Prostate gland (tissue), 2 donors: ENCODE data around the gene PKM. TPM values are rescaled to one million over a fixed set of nuclear protein-coding genes. Genes with fewer than 3 reads are reported as not detected.
A peak's percentile ranks its signal among the peaks of the same experiment; 100 is the strongest.

ENCODE experiments used
- DNase-seq: peaks from one replicate; pipeline ENCODE4 v3.0.0-alpha.2; 2019; ENCODE audit warnings: low spot score
- H3K27ac ChIP-seq, 2 donors: fragments of 200-600 bp; sonication (generic); 2 replicates each; pipeline ENCODE4 v1.5.1; 2017 to 2019
- H3K27me3 ChIP-seq: fragments of 200-600 bp; sonication (generic); replicated peaks from 2 replicates; pipeline ENCODE4 v1.5.1; 2019; ENCODE audit not compliant: insufficient read depth
- H3K36me3 ChIP-seq, 2 donors: fragments of 200-600 bp; sonication (generic); 1 replicate in 1 of 2; 2 replicates in 1 of 2; pipeline versions ENCODE4 v1.5.1 to v1.8.1; 2017 to 2019
- H3K4me1 ChIP-seq: fragments of 200-600 bp; sonication (generic); replicated peaks from 2 replicates; pipeline ENCODE4 v1.5.1; 2019
- H3K4me3 ChIP-seq, 2 donors: fragments of 200-600 bp; sonication (generic); 2 replicates each; pipeline ENCODE4 v1.5.1; 2017 to 2019
- H3K9me3 ChIP-seq: fragments of 200-600 bp; sonication (generic); 2 replicates; pipeline ENCODE4 v1.5.1; 2017
- CTCF ChIP-seq, 4 experiments: fragments of 200-600 bp in 2 of 4; fragments of 450-650 bp in 2 of 4; sonication (generic) in 2 of 4; IDR thresholded peaks; 1 replicate in 3 of 4; 2 replicates in 1 of 4; pipeline ENCODE4 v1.5.1; 2016 to 2019; ENCODE audit warnings: antibody characterized with exemption in 4 of 4, mild to moderate bottlenecking in 2 of 4, moderate library complexity in 2 of 4
- POLR2A ChIP-seq: fragments of 450-650 bp; IDR thresholded peaks from one replicate; pipeline ENCODE4 v1.6.1; 2016; ENCODE audit warnings: antibody characterized with exemption, mild to moderate bottlenecking
- POLR2AphosphoS5 ChIP-seq: sonication (generic); formaldehyde crosslinking; IDR thresholded peaks from one replicate; pipeline ENCODE4 v1.6.1; 2017; ENCODE audit warnings: antibody characterized with exemption
- WGBS: methylation state at CpG from one replicate; pipeline ENCODE4 v1.1.5; 2018; 5-methylcytosine and 5-hydroxymethylcytosine counted together
- intact Hi-C: fragments of 100-400 bp; cut with DNase I; formaldehyde crosslinking; loops from one replicate; pipeline ENCODE4 v1.14.2; 2022
- total RNA-seq, 2 donors: library from RNA; depleted of rRNA; stranded (reverse); fragments of >200 nt; gene quantifications; one replicate each; pipeline ENCODE4 v1.1.0, GENCODE V29; 2016

Gene PKM
- total RNA-seq, 2 donors from 2014 or later, result 470 to 513 TPM

- WGBS, result 91% methylated on average over 8 of the region's 8 CpGs
These were observed 37.1 kb downstream of the PKM start for GRCh38 chr15:72193836-72194396.

DNA sequence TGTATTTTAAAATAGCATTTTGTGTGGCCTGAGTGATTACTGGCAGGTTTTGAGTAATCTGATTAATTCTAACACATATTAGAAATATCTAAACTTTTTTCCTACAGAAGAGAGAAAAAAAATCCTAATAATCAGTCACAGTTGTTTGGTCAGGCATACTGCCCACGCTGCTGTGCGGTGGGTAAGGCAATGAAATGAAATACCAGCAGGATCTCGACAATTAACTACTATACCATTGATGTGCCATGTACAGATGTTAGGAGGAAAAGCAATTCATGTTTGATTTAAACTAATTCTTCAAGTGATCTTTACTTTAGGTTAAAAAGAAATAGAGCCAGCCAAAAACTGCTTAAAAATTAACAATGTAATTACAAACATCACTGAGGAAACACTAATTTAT is 38.6 kb downstream of the PKM start:
- TF ChIP-seq CTCF (IDR thresholded peaks at IDR 0.05) (no peak), POLR2AphosphoS5 (no peak), POLR2A (no peak)
- intact Hi-C loops, result no loop called here
- H3K4me3 ChIP-seq, result no peak overlapping the region
- H3K27ac ChIP-seq, result no peak overlapping the region
- H3K36me3 ChIP-seq, result no peaks in the 10 kb centered on the region
- H3K27me3 ChIP-seq, result no peaks in the 10 kb centered on the region
- no peaks in the 10 kb centered on the region for H3K9me3 ChIP-seq
- no peaks in the 10 kb centered on the region for H3K4me1 ChIP-seq
- no peak for DNase-seq
- 31% methylated on average over 3 of the region's 3 CpGs for WGBS

More at GRCh38 chr15:72193836-72194396, 37.1 kb downstream of the PKM start:
- Histone ChIP-seq H3K27me3 (no peaks in the 10 kb centered on the region), H3K4me1 (no peaks in the 10 kb centered on the region), H3K36me3 (no peaks in the 10 kb centered on the region), H3K9me3 (no peaks in the 10 kb centered on the region), H3K4me3 (no peak overlapping the region), H3K27ac (no peak overlapping the region)
- TF ChIP-seq CTCF (IDR thresholded peaks at IDR 0.05) (no peak), POLR2A (no peak), POLR2AphosphoS5 (no peak)
- no peak for DNase-seq
- intact Hi-C loops, result no loop called here

DNA sequence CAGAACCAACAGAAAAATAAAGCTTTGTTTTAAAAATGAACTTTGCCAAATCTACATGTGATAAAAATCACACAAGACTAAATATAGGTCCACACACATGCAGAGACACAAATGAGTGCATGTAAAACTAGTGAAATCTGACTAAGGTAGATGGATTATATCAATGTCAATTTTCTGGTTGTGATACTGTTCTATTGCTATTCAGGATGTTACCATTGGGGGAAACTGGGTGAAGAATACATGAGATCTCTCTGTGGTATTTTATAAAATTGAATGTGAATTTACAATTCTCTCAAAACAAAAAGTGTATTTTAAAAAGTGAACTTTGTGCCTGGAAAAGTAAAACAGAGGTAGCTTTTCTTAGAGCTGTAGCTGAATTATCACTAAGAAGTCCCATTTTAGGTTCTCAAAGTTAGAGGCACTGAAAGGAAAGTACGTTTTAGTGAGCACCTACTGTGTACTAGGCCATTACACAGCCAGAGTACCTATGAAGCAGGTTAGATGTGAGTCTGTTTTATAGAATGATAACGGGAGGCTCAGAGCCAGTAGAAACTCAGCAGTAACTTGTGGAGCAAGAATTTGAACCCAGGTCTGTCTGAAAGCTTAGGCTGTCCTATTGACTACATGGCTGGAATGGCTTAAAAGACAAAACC is 41.6 kb downstream of the PKM start:
- WGBS, result 93% methylated on average over 2 of the region's 2 CpGs
- no peaks in the 10 kb centered on the region for H3K9me3 ChIP-seq
- H3K4me1 ChIP-seq, result no peaks in the 10 kb centered on the region
- no peak for TF ChIP-seq POLR2A
- TF ChIP-seq CTCF (IDR thresholded peaks at IDR 0.05), result no peak
- no peak for TF ChIP-seq POLR2AphosphoS5
- intact Hi-C loops, result no loop called here
- no peaks in the 10 kb centered on the region for H3K27me3 ChIP-seq
- H3K27ac ChIP-seq, result no peak overlapping the region
- no peak for DNase-seq
- H3K36me3 ChIP-seq, result no peaks in the 10 kb centered on the region
- H3K4me3 ChIP-seq, result no peak overlapping the region

DNA sequence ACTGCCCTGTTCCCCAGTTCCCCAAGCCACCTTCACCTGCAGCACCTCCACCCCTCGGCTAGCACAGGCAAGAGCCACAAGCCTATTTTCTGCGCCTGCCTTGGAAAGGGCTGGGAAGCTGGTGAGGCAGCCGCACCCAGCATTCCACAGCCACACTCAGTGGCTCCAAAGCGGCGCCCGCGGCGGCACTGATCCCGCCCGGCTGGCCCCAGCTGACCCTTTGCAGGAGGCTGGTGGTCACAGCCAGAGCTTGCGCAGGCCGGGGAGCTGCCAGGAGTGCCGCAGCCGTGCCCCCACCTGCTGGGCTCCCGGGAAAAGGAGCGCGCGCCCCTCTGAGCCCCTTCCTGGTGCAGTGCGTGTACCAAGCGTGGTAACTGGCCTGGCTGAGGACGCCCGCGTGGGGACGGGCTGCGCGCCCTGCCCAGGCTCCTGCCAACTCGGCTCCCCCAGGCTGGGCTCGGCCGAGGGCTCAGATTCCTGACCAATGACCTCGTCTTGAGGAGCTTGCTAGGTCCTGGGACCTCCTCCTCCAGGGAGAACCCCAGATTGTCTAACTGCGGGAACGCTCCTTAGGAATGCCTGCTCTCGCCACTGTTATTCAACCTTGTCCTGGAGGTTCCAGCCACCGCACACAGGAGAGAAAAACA is 46.7 kb downstream of the PKM start:
- no peak for DNase-seq
- H3K4me3 ChIP-seq, result peak overlapping the region; percentile 8 to 24
- no peaks in the 10 kb centered on the region for H3K9me3 ChIP-seq
- WGBS, result 7% methylated on average over 31 of the region's 34 CpGs
- no peaks in the 10 kb centered on the region for H3K27me3 ChIP-seq
- peak overlapping the region in 1 of 2 donors; percentile 48 for H3K27ac ChIP-seq
- H3K36me3 ChIP-seq, result no peaks in the 10 kb centered on the region
- no peak for TF ChIP-seq CTCF (IDR thresholded peaks at IDR 0.05)
- peak; percentile 13 for TF ChIP-seq POLR2A
- no peak for TF ChIP-seq POLR2AphosphoS5
- H3K4me1 ChIP-seq, result no peaks in the 10 kb centered on the region
- intact Hi-C loops, result no loop called here
